MV-4-11 (cell line): Measurements from ENCODE around the gene ROBO1.
"Not testable (repeated sequence)": the region's sequence is repeated elsewhere in the genome, so short reads cannot be mapped to it uniquely, and the experiment has no call there.

ENCODE experiments used
- DNase-seq: peaks from one replicate; lab custom pipeline; 2025; lab: John Stamatoyannopoulos, UW

The ROBO1 gene

DNA sequence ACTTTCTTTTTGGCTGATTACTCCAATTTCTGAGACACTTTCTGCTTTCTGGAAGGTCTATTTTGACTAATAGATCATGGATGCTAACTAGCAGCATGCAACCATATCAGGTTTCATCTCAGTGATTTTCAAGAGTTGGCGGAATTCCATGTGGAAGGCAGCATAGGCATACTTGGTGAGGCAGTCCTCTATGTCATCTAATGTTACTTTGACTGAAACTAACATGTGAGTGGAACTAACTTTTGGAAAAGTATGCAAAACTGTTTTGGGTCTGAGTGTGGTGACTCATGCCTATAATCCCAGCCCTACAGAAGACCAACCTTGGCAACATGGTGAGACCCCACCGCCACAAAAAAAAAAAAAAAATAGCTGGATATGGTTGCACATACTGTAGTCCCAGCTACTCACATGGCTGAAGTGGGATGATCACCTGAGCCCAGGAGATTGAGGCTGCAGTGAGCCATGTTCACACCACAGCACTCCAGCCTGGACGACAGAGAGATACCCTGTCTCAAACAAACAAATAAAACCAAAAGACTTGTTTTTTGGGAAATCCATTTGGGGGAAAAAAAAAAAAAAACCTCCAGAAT is 1033.7 kb downstream of the ROBO1 start:
- no peak for DNase-seq

DNA sequence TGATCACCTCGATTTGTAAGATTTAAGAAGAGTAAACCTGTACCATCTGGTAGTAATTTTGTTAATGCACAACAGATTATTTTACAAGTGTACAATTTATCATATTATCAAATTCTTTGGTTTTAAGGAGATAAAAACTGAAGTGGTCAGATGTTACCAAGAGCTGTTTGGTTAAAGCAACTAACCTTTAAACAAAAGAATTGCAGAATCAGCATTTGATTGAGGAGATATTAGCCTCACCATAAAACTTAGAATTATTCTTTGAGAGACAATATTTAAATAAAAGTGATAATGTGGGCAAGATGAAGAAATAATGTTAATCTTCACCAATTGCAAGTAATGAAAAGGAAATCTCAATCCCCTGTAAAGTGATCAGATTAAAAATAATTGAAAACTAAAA is 1034.9 kb downstream of the ROBO1 start:
- no peak for DNase-seq

DNA sequence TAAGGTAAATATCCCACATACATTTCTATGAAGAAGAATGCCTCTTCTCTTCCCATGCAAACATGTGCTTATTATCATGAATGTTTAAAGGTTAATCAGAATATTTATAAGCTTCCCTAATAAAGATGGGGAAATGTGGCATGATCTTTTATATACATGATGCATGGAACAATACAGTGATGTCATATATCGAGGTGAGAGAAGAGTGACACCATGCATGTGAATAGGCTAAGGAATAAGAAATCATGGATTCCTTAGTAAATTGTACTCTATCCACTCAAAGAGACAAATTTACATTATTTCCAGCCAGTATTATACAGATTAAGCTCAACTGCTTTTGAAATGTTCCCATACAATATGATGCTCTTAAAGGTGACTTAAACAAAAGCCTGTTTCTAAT is 1035.3 kb downstream of the ROBO1 start:
- DNase-seq: no peak

DNA sequence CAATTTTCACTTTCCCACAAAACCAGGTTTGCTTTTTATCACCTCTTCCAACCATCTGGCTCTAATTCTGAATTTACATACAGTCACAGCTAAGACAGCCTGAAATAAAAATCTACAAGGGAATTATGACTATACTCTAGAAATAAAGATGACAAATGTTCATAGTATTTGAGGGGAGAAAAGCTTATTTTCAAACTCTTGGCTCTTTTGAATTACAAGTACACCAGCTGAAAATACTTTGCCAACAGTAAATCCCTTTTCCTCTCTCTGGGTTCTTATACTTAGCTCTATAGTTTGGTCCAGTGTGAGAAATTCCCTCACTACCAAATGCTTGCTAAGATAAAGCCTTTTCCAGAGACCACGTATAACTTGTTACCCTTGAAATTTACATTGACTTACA is 1037.9 kb downstream of the ROBO1 start:
- DNase-seq: no peak

DNA sequence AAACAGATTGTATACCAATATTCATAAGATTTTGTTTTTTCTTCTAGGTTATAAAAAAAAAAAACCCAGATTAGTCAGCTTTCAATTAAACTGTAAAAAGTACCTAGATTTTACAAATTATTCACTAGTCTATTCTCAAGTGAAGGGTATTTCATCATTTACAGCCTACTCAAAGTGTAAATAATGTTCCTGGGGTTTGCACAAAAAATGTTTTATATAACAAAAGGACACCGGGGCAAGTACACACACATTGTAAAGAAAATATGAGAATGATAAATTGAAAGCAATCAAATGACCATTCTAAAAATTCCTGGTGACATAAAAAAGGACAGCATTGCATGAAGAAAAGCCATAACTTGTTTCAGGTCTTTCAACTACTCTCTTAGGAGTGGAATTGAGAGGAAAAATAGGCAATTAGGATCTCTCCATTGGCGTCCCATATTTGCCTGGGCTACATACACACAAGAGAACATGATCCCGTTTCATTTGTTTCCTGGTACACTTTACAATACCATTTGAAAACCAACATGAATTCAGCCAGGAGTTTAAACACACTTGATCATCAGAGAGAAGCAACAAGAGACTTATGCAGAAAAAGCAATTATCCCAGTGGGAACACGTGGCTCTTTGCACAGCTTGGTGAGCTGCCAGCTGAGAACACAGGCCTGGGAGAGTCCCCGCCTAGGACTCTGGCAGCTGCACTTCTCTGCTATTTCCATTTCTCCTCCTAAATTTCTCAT is 1039.2 kb downstream of the ROBO1 start:
- no peak for DNase-seq

DNA sequence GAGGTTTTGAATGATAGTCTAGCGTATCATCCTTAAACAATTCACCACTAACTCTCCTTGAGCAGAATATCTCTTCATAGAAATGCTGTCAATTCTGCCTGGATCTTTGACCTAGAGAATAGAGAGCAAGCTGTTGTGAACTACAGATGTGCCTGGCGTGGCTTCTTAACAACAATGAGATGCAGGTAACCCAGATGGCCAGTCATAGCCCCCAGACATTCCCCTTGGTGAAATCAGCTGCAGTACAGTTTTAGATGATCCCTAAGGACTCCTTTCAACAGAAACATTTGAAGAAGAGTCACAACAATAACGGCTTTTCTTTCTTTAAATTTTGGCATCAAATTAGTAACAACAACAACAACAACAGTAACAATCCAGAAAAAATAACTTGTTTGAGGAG is 1041.3 kb downstream of the ROBO1 start:
- DNase-seq: no peak

DNA sequence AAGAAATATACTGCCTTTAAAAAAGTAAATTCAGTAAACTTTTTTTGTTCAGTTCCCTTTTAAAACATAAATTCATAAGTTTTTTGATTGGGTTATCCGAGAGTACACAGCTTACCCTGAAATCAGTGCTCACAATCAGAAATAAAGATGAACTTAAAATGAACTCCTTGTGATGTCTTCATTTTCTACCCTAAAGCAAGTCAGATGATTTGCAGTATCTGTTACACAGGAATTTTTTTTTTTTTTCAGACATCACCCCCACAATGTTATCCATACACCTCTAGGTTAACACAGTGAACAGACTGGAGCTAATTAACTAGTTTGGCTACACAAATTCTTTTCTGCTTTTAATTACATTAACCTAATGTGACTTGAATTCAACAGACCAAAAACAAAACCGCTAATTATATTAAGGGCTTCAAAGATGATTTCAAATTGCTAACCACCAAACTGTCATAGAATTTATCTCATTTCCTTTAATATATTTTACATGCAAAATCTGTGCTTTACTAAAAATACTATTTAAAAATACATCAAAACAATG is 1042.0 kb downstream of the ROBO1 start:
- DNase-seq: no peak

DNA sequence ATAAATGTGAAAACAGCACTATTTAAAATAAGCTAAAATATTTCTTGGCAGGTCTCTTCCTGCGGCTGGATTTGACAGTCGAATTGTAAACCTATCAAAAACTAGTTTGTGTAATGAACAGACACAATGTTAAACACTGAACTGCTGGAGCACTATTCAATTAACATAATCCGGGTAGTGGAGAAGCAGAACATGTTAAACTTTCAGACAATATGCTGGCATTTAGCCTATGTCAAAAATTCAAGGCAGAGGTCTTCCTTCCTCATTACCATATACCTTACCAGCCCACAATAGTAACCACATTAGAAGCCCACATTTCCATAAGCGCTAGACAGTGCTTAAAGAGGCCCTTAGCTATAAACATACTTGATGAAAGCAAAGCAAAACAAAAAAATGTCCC is 1042.9 kb downstream of the ROBO1 start:
- DNase-seq: no peak

DNA sequence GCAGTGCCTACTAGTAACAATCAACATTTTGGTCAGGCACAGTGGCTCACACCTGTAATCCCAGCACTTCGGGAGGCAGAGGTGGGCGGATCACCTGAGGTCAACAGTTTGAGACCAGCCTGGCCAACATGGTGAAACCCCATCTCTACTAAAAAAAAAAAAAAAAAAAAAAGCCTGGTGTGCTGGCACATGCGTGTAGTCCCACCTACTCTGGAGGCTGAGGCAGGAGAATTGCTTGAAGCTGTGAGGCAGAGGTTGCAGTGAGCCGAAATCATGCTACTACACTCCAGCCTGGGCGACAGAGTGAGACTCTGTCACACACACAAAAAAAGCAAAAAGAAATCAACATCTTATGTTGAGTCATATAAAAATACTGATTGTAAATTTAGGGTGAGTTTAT is 1043.4 kb downstream of the ROBO1 start:
- DNase-seq: not testable (repeated sequence)

DNA sequence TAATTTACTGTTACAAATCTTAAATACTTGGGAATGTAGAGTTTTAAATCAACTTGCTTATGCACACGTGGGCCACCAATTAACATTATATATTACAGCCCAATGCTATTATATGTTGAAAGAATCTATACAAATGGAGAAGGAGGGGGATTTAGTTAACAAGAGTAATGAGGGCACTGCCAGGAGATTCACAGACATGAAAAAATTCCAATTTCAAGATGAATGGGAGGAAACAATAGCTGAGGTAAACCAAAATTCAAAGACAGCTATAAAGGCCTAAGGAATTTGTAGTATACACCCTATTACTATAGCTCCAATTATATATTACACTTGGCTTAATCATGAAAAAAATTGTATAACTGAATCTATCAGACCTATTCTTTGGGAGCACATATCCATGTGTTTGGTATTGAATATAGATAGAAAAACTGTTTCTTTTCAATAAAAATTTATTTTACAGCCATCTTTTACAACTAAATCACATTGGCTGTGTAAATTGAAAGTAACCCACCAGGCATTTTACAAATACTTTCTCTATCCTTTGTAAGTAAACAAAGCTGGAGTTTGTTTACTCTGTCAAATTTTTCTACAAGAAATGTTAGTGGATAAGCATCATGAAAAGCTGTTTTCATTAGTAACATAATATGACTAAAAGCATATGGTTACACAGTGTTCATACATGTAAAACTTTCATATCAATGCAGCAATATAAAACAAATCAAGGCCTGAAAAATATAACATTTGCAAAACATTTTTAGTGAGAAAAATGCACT is 1045.8 kb downstream of the ROBO1 start:
- no peak for DNase-seq

DNA sequence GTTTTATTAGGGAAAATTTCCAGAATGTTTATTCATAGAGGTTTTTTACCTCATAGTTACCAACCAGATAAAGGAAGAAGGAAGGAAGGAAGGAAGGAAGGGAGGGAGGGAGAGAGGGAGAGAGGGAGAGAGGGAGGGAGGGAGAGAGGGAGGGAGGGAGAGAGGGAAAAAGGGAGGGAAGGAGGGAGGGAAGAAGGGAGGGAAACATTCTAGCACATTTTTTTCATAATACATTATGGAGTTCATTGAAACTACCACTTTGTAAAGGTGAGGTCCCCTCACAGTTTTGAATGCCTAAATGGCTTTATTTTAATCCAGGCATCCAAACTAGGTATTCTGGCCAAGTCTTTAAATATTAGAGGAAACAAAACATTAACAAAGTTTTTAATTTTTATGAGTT is 1049.1 kb downstream of the ROBO1 start:
- no peak for DNase-seq

DNA sequence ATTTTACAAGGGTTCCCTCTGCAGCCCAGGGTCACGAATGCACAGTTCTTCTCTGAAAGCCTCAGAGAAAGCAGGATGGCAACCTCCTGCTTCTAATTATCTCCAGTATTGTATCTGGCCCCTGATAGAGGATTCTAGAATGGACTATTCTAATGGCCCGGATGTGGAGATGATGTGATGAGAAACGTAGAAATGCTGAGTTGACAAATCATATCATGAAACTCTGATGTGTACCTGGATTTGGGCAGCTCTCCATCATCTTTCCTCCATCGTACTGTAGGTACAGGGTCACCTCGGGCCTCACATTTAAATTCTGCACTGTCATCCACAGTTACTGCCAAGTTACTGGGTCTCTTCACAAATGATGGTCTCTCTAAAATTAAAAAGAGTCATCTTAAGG is 1050.8 kb downstream of the ROBO1 start:
- no peak for DNase-seq

DNA sequence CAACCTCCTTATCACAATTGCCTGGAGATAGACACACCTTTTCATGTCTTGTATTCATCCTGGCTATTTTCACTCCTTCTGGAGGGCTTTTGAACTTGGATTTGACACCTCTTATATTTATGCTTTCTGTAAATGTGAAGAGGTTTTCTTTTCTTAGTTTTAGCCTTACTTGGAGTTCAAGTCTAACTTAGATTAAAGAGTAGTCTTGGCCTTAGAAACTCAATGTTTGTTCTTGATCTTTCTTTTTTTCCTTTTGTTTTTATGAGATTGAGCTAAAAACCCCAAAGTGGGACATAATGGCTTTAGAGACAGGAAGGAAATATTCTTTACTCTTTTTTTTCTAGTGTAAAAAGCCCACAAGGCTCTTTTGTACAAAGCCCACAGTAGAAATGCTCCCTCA is 1054.9 kb downstream of the ROBO1 start:
- no peak for DNase-seq

DNA sequence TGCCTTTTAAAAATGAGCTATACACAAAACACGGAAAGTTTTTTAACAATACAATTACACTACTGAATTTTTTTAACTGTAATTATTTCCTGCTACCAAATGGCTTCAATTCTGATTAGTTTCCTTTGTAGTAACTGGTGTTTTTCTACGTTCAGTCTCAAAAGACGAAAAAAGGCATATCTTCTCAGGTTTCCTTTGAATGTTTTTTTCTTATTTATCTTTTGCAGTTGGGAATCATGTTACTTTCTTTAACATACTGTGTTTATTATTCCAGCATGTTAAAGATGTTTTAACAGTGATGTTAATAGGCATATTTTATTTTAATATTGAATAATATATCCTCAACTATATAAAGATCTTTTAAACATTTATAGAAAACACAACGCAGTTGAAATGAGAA is 1055.5 kb downstream of the ROBO1 start:
- DNase-seq: no peak

DNA sequence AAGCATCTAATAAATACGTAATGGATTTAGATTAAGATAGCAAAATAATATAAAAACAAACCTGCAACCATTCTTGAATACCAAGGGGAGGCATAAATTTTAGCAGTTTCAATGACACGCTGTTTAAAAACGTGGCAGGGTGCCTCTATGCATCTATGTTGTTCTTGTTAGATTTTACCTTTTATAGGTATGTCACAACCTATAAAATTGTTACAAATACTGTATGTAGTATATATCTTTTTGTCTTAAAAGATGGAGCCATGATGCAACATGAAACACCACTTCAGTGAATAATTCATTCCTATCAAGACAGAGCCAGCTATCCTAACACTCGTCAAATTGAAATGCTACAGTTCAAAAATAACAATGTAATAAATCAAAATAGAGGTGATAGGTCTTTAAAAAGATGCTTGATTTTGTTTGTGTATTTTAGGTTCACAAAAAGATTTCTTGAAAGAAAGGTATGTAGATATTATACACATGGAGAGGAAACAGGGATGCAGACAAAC is 1059.2 kb downstream of the ROBO1 start:
- no peak for DNase-seq

DNA sequence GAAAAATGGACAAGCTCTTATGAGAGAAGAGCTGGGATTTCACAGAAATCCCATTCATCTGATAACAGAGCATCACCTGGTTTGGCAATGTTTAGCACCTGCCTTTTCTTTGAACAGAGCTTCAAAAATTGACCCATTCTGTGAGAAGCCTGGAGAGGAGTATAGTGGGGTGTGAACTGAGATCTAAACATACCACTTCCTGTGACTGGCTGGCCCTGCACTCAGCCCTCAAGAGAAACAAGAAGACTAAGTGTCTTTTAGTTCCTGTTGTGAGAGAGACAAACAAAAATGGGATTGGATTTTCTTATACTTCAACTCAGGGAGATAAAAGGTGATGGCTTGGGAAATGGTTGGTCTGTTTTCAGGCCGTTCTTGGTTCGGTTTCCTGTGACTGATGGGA is 1060.2 kb downstream of the ROBO1 start:
- DNase-seq: no peak

DNA sequence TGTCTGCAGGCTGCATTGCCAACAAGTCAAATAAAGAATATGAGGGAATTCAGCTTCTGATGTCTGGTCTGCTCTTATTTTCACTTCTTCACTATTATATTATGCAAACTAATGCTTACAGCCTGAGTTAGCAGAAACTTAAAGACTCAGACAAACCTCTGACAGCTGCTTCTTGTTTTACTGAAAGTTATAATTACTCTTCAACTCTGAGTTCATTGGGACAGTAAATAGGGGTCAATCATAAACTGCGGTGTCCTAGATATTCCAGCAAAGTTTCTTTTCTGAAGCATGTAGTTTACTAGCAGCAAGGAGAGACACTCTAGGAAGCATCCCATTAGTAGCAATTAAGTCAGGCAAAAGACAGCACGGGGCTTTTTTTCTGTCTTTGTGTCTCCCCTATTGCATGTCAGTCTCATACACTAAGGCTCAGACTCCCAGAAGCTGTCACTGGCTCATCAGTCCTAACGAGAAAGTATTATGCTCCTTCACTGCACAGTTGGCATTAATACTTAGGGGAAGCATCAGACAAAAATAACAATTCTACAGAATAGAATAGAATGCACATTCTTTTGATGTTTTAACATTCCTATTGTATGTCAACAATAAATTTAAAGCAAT is 1060.8 kb downstream of the ROBO1 start:
- DNase-seq: no peak

DNA sequence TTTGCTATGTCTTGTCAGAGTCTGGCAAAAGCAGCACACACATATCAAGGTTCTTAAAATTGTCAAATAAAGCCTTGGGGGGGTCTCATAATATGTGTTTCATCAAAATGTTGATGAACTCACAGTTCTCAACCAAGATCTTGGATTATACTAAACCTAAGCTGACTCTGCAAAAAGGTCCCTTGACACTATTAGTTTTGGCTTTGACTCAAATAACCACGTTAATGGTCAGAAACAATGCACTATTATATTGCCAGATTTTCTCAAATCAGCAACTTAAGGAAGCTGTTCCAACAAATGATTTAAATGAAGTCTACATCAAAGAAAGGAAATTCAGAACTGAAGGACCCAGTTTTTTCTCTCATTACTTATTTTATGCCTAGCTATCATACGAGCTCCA is 1063.9 kb downstream of the ROBO1 start:
- no peak for DNase-seq

DNA sequence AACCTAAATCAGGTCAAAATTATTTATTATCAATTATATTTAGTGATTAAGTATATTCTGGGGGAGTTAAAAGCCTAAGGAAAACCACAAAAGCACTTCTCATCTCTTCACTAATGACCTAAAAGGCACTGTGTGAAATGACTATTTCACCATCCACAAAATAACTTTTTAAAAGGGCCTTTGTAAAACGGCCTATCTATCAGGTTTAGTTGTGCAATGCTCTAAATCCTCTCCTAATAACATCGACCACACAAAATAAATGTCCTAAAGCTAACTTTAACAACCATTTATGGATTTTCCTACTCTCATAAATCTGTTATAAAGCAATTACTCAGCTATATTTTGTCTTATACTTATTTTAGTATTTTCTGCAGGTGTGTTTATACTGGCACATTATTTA is 1066.3 kb downstream of the ROBO1 start:
- DNase-seq: no peak

DNA sequence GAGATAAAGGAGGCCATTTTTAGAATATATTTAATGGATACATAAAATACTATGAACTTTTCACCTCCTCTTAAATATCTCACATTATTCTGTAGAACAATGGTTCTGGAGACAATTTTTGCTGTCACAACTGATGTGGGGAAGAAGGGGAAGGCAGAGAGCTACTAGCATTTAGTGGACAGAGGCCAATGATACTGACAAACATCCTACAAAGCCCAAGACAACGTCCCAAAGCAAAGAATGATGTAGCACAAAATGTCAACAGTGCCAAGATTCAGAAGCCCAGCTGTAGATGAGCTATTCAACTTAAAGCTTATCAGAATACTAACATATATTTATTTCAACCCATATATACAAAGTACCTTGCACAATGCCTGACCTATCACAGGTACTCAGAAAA is 1069.4 kb downstream of the ROBO1 start:
- DNase-seq: no peak

DNA sequence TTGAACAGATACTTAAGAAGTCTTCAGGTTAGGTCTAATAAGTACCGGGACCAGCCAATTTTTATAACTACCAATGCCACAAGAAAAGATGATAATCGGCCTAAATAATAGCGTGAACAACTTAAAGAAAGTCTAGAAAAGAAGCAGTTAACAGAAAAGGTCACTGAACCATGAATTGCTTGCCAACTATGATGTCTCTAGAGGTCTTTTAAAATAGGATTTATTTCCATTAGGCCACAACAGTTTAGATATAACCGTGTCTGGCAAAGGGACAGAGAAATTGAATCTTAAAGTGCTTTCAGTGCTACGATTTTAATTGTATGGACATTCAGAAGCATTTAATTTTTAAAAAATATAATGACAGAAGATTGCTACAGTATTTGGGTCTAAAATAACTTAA is 1070.4 kb downstream of the ROBO1 start:
- no peak for DNase-seq

DNA sequence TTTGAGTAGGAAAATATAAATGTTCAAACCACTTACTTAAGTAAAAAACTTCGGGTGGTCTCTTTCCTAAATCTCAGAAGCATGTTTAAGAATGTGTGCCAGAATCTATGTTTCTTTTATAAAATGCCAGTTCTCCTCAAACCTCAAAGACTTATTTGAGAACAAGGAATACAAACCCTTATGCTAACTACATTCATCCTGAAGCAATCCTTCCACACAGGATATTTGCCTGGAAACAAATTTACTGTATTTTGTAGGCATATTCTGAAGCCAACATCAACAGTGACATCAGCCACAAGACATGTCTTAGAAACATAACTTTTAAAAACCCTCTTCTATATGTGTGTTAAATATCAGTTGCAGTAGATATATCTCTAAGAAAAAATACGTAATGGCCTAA is 1077.0 kb downstream of the ROBO1 start:
- no peak for DNase-seq
